Suprapubic skin (tissue), 3 donors: ENCODE results near the gene P2RX2.

ENCODE experiments used
- EP300 ChIP-seq: sonication (generic); formaldehyde crosslinking; IDR thresholded peaks from one replicate; pipeline ENCODE4 v1.6.1; 2017; ENCODE audit warnings: antibody characterized with exemption
- POLR2A ChIP-seq, 2 donors: fragments of 450-650 bp; IDR thresholded peaks; one replicate each; pipeline ENCODE4 v1.6.1; 2017; ENCODE audit warnings: antibody characterized with exemption in 2 of 2, mild to moderate bottlenecking in 2 of 2, moderate library complexity in 2 of 2
- TF ChIP-seq, protein P1 (sequence below), 2 donors: fragments of 200-600 bp in 1 of 2; fragments of 450-650 bp in 1 of 2; sonication (generic) in 1 of 2; IDR thresholded peaks; one replicate each; pipeline ENCODE4 v1.5.1; 2016 to 2019; ENCODE audit warnings: antibody characterized with exemption in 2 of 2, mild to moderate bottlenecking in 1 of 2, moderate library complexity in 1 of 2

DNA sequence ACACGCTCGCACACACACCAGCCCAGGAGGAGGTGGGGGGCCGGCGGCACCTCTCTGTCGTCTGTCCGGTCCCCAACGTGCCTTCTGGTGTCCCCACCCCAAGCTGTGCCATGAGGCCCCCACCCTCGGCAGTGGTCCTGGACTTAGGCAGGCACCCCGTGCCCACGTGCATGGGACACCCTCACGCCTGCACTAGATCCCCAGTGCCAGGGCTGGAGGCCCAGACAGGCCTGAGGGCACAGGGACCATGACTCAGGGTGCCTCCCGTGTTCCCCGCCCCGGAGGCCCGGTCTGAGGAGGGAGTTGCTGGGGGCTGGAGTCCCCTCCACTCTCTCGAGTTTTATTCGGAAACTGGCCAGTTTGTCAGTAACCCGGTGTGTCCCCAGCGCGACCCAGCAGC lies 47.0 kb upstream of the P2RX2 start:
- TF ChIP-seq EP300 (no peak), POLR2A (IDR thresholded peaks at IDR 0.05) (no peak)
- TF ChIP-seq, protein P1, sequence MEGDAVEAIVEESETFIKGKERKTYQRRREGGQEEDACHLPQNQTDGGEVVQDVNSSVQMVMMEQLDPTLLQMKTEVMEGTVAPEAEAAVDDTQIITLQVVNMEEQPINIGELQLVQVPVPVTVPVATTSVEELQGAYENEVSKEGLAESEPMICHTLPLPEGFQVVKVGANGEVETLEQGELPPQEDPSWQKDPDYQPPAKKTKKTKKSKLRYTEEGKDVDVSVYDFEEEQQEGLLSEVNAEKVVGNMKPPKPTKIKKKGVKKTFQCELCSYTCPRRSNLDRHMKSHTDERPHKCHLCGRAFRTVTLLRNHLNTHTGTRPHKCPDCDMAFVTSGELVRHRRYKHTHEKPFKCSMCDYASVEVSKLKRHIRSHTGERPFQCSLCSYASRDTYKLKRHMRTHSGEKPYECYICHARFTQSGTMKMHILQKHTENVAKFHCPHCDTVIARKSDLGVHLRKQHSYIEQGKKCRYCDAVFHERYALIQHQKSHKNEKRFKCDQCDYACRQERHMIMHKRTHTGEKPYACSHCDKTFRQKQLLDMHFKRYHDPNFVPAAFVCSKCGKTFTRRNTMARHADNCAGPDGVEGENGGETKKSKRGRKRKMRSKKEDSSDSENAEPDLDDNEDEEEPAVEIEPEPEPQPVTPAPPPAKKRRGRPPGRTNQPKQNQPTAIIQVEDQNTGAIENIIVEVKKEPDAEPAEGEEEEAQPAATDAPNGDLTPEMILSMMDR (IDR thresholded peaks at IDR 0.05) = no peak
